H1 (cell line): ENCODE results near the gene ATG4D. TPM values are rescaled to one million over a fixed set of nuclear protein-coding genes. Genes with fewer than 3 reads are reported as not detected.

Experiments
- BCL11A ChIP-seq, 2 experiments: IDR thresholded peaks; one replicate each; pipeline ENCODE4 v1.6.1; 2011; ENCODE audit warnings: low read depth in 2 of 2, low read length in 2 of 2, mild to moderate bottlenecking in 2 of 2
- EZH2 ChIP-seq: fragments of 200-600 bp; sonication (generic); IDR thresholded peaks from 2 replicates; pipeline ENCODE4 v1.7.1; 2012; ENCODE audit warnings: low read depth, mild to moderate bottlenecking, moderate library complexity, low read length, inconsistent platforms; ENCODE audit not compliant: severe bottlenecking
- FOSL1 ChIP-seq: IDR thresholded peaks from 2 replicates; pipeline ENCODE4 v1.6.1; 2011; ENCODE audit warnings: mild to moderate bottlenecking, low read depth, low read length, moderate library complexity; ENCODE audit not compliant: insufficient read depth
- KDM4A ChIP-seq: IDR thresholded peaks from one replicate; pipeline ENCODE4 v1.7.1; 2012; ENCODE audit warnings: low read depth, mild to moderate bottlenecking, moderate library complexity, low read length, inconsistent platforms; ENCODE audit not compliant: severe bottlenecking
- KDM5A ChIP-seq: fragments of 200-600 bp; IDR thresholded peaks from 2 replicates; pipeline ENCODE4 v1.7.1; 2012; ENCODE audit warnings: mild to moderate bottlenecking, low read length, inconsistent platforms, mixed read lengths
- NRF1 ChIP-seq: IDR thresholded peaks from 2 replicates; pipeline ENCODE4 v1.6.1; 2011; ENCODE audit warnings: mild to moderate bottlenecking, low read depth, low read length, improper control_type of control experiment
- POLR2A ChIP-seq, 2 experiments: IDR thresholded peaks; 1 replicate in 1 of 2; 2 replicates in 1 of 2; pipeline ENCODE4 v1.6.1; 2011; ENCODE audit warnings: low read depth in 2 of 2, low read length in 2 of 2, mild to moderate bottlenecking in 2 of 2; ENCODE audit errors: control extremely low read depth in 1 of 2
- POU5F1 ChIP-seq: IDR thresholded peaks from 2 replicates; pipeline ENCODE4 v1.6.1; 2011; ENCODE audit warnings: low read depth, mild to moderate bottlenecking, low read length, moderate library complexity
- RBBP5 ChIP-seq: IDR thresholded peaks from 2 replicates; pipeline ENCODE4 v1.7.1; 2012; ENCODE audit warnings: low read depth, mild to moderate bottlenecking, inconsistent platforms, low read length, moderate library complexity, borderline replicate concordance
- RFX5 ChIP-seq: IDR thresholded peaks from 2 replicates; pipeline ENCODE4 v1.6.1; 2011; ENCODE audit warnings: low read depth, low read length, improper control_type of control experiment, borderline replicate concordance
- SP2 ChIP-seq: IDR thresholded peaks from 2 replicates; pipeline ENCODE4 v1.6.1; 2012; ENCODE audit warnings: mild to moderate bottlenecking, low read length, inconsistent platforms
- SP4 ChIP-seq: IDR thresholded peaks from 2 replicates; pipeline ENCODE4 v1.6.1; 2012; ENCODE audit warnings: low read length, inconsistent platforms
- SUZ12 ChIP-seq: fragments of 200-600 bp; sonication (generic); IDR thresholded peaks from 2 replicates; pipeline ENCODE4 v1.6.1; 2012; ENCODE audit warnings: mild to moderate bottlenecking, inconsistent platforms, low read length, moderate library complexity, mixed read lengths
- TBP ChIP-seq: IDR thresholded peaks from 2 replicates; pipeline ENCODE4 v1.6.1; 2011; ENCODE audit warnings: low read depth, low read length, improper control_type of control experiment
- YY1 ChIP-seq: IDR thresholded peaks from 2 replicates; pipeline ENCODE4 v1.6.1; 2011; ENCODE audit warnings: low read depth, mild to moderate bottlenecking, low read length
- polyA plus RNA-seq, 7 experiments: library from polyadenylated mRNA; depleted of rRNA in 3 of 7; stranded (reverse) in 5 of 7; unstranded in 2 of 7; fragments of >200 nt in 5 of 7; fragments of 200-250 nt in 2 of 7; gene quantifications; 1 replicate in 5 of 7; 2 replicates in 1 of 7; 4 replicates in 1 of 7; pipeline versions ENCODE4 v1.2.1 to v1.2.3, GENCODE V29; 2011 to 2013; ENCODE audit warnings: missing spikeins in 2 of 7, mixed read lengths in 2 of 7
- total RNA-seq: library from RNA; stranded (reverse); fragmentation: NEBNext Ultra II Directional; extraction: Animal tissue kit (Norgen Biotek cat#: 25700); gene quantifications from 2 replicates; pipeline ENCODE4 v1.2.1, GENCODE V29; 2021
- TF ChIP-seq, protein P1 (sequence below): IDR thresholded peaks from 2 replicates; pipeline ENCODE4 v1.6.1; 2011; ENCODE audit warnings: low read length, improper control_type of control experiment
- TF ChIP-seq, protein P2 (sequence below): IDR thresholded peaks from 2 replicates; pipeline ENCODE4 v1.6.1; 2012; ENCODE audit warnings: low read length, inconsistent platforms
- TF ChIP-seq, protein P3 (sequence below): IDR thresholded peaks from 2 replicates; pipeline ENCODE4 v1.6.1; 2012; ENCODE audit warnings: inconsistent platforms
- TF ChIP-seq, protein P4 (sequence below): IDR thresholded peaks from 2 replicates; pipeline ENCODE4 v1.6.1; 2012; ENCODE audit warnings: inconsistent platforms

ATG4D gene
- total and polyA plus RNA-seq, 2 of the 8 experiments (the other 6 are each of a cell fraction or from before 2014, with no cell fraction given) = 39.6 to 43.7 TPM

DNA sequence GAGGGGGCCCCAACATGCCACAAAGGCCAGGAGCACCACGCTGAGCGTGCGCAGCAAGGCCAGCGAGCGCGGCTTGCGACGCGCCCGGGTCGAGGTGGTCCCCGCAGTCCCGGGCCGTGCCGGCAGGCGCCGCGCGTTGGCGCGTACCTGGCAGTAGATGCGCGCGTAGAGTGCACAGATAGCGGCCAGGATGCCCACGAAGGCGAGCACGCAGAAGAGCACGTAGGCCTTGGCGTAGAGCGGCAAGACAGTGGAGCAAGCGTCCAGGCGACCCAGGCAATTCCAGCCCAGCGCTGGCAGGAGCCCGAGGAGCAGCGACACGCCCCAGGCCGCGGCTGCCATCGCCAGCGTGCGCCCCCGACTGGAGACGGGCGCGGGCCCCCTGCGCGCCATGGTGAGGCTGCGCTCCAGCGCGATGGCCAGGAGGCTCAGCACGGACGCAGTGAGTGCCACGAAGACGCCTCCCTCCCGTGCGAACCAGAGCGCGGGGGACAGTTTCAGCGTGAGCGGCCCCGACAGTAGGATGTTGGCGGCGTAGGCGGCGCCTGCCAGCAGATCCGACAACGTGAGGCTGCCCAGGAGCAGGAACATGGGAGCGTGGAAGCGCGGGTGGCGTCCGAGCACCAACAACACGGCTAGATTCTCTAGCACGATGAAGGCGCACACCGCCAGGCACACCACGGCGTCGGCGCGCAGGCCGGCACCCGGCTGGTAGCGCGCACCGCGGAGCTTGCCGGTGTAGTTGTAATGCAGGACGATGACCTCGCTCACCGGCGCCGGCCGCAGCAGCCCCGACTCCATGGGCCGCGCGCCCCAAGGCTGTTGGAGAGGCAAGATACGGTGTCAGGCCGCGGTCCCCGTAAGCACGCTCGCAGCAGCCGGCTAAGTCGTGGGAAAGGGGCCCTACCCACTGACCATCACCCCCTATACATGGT lies 29.2 kb upstream of the ATG4D start (continued):
- peak; percentile 92 for TF ChIP-seq SUZ12
- TF ChIP-seq SP4 = no peak
- TF ChIP-seq BCL11A (IDR thresholded peaks at IDR 0.05; ENCODE audit: low read depth in 2 of 2, low read length in 2 of 2) = no peak
- TF ChIP-seq, protein P1, sequence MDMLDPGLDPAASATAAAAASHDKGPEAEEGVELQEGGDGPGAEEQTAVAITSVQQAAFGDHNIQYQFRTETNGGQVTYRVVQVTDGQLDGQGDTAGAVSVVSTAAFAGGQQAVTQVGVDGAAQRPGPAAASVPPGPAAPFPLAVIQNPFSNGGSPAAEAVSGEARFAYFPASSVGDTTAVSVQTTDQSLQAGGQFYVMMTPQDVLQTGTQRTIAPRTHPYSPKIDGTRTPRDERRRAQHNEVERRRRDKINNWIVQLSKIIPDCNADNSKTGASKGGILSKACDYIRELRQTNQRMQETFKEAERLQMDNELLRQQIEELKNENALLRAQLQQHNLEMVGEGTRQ = no peak
- TF ChIP-seq POU5F1 = no peak
- no peak for TF ChIP-seq TBP
- TF ChIP-seq, protein P2, sequence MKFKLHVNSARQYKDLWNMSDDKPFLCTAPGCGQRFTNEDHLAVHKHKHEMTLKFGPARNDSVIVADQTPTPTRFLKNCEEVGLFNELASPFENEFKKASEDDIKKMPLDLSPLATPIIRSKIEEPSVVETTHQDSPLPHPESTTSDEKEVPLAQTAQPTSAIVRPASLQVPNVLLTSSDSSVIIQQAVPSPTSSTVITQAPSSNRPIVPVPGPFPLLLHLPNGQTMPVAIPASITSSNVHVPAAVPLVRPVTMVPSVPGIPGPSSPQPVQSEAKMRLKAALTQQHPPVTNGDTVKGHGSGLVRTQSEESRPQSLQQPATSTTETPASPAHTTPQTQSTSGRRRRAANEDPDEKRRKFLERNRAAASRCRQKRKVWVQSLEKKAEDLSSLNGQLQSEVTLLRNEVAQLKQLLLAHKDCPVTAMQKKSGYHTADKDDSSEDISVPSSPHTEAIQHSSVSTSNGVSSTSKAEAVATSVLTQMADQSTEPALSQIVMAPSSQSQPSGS = no peak
- no peak for TF ChIP-seq RFX5
- TF ChIP-seq RBBP5 = no peak
- TF ChIP-seq POLR2A (IDR thresholded peaks at IDR 0.05; ENCODE audit: control extremely low read depth in 1 of 2, low read depth in 2 of 2, low read length in 2 of 2) = no peak
- TF ChIP-seq, protein P3, sequence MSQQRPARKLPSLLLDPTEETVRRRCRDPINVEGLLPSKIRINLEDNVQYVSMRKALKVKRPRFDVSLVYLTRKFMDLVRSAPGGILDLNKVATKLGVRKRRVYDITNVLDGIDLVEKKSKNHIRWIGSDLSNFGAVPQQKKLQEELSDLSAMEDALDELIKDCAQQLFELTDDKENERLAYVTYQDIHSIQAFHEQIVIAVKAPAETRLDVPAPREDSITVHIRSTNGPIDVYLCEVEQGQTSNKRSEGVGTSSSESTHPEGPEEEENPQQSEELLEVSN = peak; percentile 44; the same call in 1 of the 2 replicates
- TF ChIP-seq SP2 = no peak
- TF ChIP-seq YY1 = no peak; the same call in 1 of the 2 replicates
- TF ChIP-seq NRF1 = peak; percentile 35; the same call in 1 of the 2 replicates
- TF ChIP-seq KDM4A = peak; percentile 75
- no peak for TF ChIP-seq FOSL1
- TF ChIP-seq EZH2 = peak; percentile 88
- TF ChIP-seq KDM5A = no peak
- TF ChIP-seq, protein P4, sequence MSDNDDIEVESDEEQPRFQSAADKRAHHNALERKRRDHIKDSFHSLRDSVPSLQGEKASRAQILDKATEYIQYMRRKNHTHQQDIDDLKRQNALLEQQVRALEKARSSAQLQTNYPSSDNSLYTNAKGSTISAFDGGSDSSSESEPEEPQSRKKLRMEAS = no peak; the same call in 1 of the 2 replicates
